Fibroblast of lung (primary cell): ENCODE measurements around the gene TSSK2. TPM values are rescaled to one million over a fixed set of nuclear protein-coding genes. Genes with fewer than 3 reads are reported as not detected.

Source experiments
- DNase-seq, 2 donors: peaks; one replicate each; pipeline versions ENCODE4 v3.0.0 to v3.0.0-alpha.2; 2010; ENCODE audit warnings: low read depth in 2 of 2
- H2AFZ ChIP-seq: 2 replicates; pipeline ENCODE4 v1.5.1; 2012; ENCODE audit warnings: low read length, control low read depth, inconsistent platforms
- H3K27ac ChIP-seq: 2 replicates; pipeline ENCODE4 v1.5.1; 2011; ENCODE audit warnings: low read length, control low read depth; ENCODE audit not compliant: insufficient read depth
- H3K27me3 ChIP-seq: 2 replicates; pipeline ENCODE4 v1.5.1; 2011; ENCODE audit warnings: mild to moderate bottlenecking, low read length; ENCODE audit not compliant: control insufficient read depth, insufficient read depth
- H3K36me3 ChIP-seq: 2 replicates; pipeline ENCODE4 v1.5.1; 2011; ENCODE audit warnings: low read length; ENCODE audit not compliant: control insufficient read depth, insufficient read depth
- H3K4me1 ChIP-seq: 2 replicates; pipeline ENCODE4 v1.5.1; 2011; ENCODE audit warnings: low read length; ENCODE audit not compliant: control insufficient read depth, insufficient read depth; ENCODE audit errors: extremely low read depth
- H3K4me2 ChIP-seq: 2 replicates; pipeline ENCODE4 v1.5.1; 2011; ENCODE audit warnings: low read length, control low read depth; ENCODE audit not compliant: insufficient read depth; ENCODE audit errors: extremely low read depth
- H3K4me3 ChIP-seq, 4 experiments: fragments of 200-600 bp in 1 of 4; sonication (generic) in 1 of 4; replicated peaks in 1 of 4; 2 replicates each; pipeline ENCODE4 v1.5.1; 2011 to 2016; ENCODE audit warnings: low read length in 4 of 4, low read depth in 3 of 4, mild to moderate bottlenecking in 3 of 4, control low read depth in 2 of 4, inconsistent platforms in 1 of 4, mixed read lengths in 1 of 4; ENCODE audit not compliant: insufficient read depth in 1 of 4; ENCODE audit errors: control extremely low read depth in 1 of 4
- H3K79me2 ChIP-seq: 2 replicates; pipeline ENCODE4 v1.5.1; 2012; ENCODE audit warnings: mild to moderate bottlenecking, low read length, inconsistent platforms; ENCODE audit not compliant: control insufficient read depth, insufficient read depth
- H3K9ac ChIP-seq: 2 replicates; pipeline ENCODE4 v1.5.1; 2011; ENCODE audit warnings: mild to moderate bottlenecking, low read length, control low read depth; ENCODE audit not compliant: insufficient read depth
- H3K9me3 ChIP-seq: 2 replicates; pipeline ENCODE4 v1.5.1; 2012; ENCODE audit warnings: low read depth, low read length; ENCODE audit not compliant: control insufficient read depth, insufficient read depth
- H4K20me1 ChIP-seq: 2 replicates; pipeline ENCODE4 v1.5.1; 2011; ENCODE audit warnings: low read length; ENCODE audit not compliant: control insufficient read depth, insufficient read depth; ENCODE audit errors: extremely low read depth
- CTCF ChIP-seq, 2 donors: IDR thresholded peaks in 1 of 2; conservative IDR thresholded peaks in 1 of 2; 1 replicate in 1 of 2; 2 replicates in 1 of 2; pipeline ENCODE4 v1.5.1; 2011 to 2012; ENCODE audit warnings: low read length in 2 of 2, control low read depth in 1 of 2, inconsistent platforms in 1 of 2, low read depth in 1 of 2, mild to moderate bottlenecking in 1 of 2
- EZH2 ChIP-seq: IDR thresholded peaks from 2 replicates; pipeline ENCODE4 v1.5.1; 2012; ENCODE audit warnings: low read length, control low read depth, mild to moderate bottlenecking; ENCODE audit errors: missing control alignments
- polyA plus RNA-seq, 2 donors: library from polyadenylated mRNA; depleted of rRNA in 1 of 2; stranded (reverse) in 1 of 2; unstranded in 1 of 2; fragments of >200 nt; gene quantifications; 2 replicates each; pipeline ENCODE4 v1.2.1, GENCODE V29; 2011 to 2012; ENCODE audit warnings: missing spikeins in 1 of 2
- total RNA-seq: library from RNA; depleted of rRNA; stranded (reverse); fragments of >200 nt; gene quantifications from 2 replicates; pipeline ENCODE4 v1.2.1, GENCODE V29; 2014

The TSSK2 gene
- total and polyA plus RNA-seq, 2 donors (not counting 1 experiment from before 2014, with no cell fraction given), result not detected

- TF ChIP-seq EZH2 (no peak), CTCF (conservative IDR thresholded peaks at IDR 0.05 in 1 of 2, IDR thresholded peaks at IDR 0.05 in 1 of 2; ENCODE audit: low read depth in 1 of 2, low read length in 2 of 2) (no peak)
- Histone ChIP-seq H2AFZ (no peak overlapping the region), H3K9me3 (no peaks in the 10 kb centered on the region), H3K4me3 (no peak overlapping the region), H3K9ac (no peak overlapping the region), H3K4me1 (peaks cover 3% of the 10 kb centered on the region), H3K36me3 (no peaks in the 10 kb centered on the region), H3K4me2 (no peak overlapping the region), H3K79me2 (peaks cover 55% of the 10 kb centered on the region), H3K27me3 (no peaks in the 10 kb centered on the region), H3K27ac (no peak overlapping the region), H4K20me1 (peaks cover 4% of the 10 kb centered on the region)
- DNase-seq, result no peak
Measured at GRCh38 chr22:19108807-19109197, 22.3 kb upstream of the TSSK2 start.

- Histone ChIP-seq H3K27me3 (no peaks in the 10 kb centered on the region), H3K36me3 (no peaks in the 10 kb centered on the region), H3K4me1 (peaks cover 2% of the 10 kb centered on the region), H3K79me2 (peaks cover 58% of the 10 kb centered on the region), H3K9ac (no peak overlapping the region), H4K20me1 (peaks cover 4% of the 10 kb centered on the region), H3K27ac (no peak overlapping the region), H3K4me2 (no peak overlapping the region), H3K4me3 (no peak overlapping the region), H3K9me3 (no peaks in the 10 kb centered on the region), H2AFZ (no peak overlapping the region)
- no peak for TF ChIP-seq EZH2
- no peak for TF ChIP-seq CTCF (conservative IDR thresholded peaks at IDR 0.05 in 1 of 2, IDR thresholded peaks at IDR 0.05 in 1 of 2; ENCODE audit: low read depth in 1 of 2, low read length in 2 of 2)
- peak; percentile 48 to 72 for DNase-seq
Measured at GRCh38 chr22:19109198-19110063, 21.7 kb upstream of the TSSK2 start.

- no peak overlapping the region for H3K9ac ChIP-seq
- no peak overlapping the region for H3K27ac ChIP-seq
- H3K4me2 ChIP-seq, result no peak overlapping the region
- H3K79me2 ChIP-seq, result peaks cover 62% of the 10 kb centered on the region
- peaks cover 4% of the 10 kb centered on the region for H4K20me1 ChIP-seq
- TF ChIP-seq EZH2 (no peak), CTCF (conservative IDR thresholded peaks at IDR 0.05 in 1 of 2, IDR thresholded peaks at IDR 0.05 in 1 of 2; ENCODE audit: low read depth in 1 of 2, low read length in 2 of 2) (no peak)
- H3K4me1 ChIP-seq, result no peaks in the 10 kb centered on the region
- no peaks in the 10 kb centered on the region for H3K27me3 ChIP-seq
- no peaks in the 10 kb centered on the region for H3K9me3 ChIP-seq
- H3K4me3 ChIP-seq, result no peak overlapping the region
- DNase-seq, result no peak
- H3K36me3 ChIP-seq, result no peaks in the 10 kb centered on the region
- no peak overlapping the region for H2AFZ ChIP-seq
Measured at GRCh38 chr22:19110064-19110458, 21.0 kb upstream of the TSSK2 start.
